ENCODE data around the gene FAM98A.

DNA sequence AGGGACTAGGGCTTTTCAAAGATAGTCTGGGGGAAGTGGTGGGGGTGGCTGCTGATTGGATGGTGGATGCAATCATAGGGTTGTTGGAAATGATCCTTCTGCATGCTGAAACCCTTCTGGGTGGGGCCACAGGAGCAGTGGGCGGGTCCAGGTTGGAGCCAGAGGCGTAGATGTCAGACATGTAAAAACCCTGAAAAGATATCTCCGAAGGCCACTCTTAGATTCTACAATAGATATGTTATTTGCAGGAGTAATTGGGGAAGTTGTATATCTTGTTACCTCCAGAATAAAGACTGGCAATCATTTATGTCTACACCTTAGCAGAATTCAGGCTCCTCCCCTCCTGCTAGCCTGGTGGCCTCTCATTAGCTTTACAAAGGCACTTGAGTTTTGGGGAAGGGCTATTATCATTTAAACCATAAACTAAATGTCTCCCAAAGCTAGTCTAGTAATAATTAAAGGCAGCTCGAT, 8.2 kb upstream of the FAM98A start:
- TF ChIP-seq, protein P1, sequence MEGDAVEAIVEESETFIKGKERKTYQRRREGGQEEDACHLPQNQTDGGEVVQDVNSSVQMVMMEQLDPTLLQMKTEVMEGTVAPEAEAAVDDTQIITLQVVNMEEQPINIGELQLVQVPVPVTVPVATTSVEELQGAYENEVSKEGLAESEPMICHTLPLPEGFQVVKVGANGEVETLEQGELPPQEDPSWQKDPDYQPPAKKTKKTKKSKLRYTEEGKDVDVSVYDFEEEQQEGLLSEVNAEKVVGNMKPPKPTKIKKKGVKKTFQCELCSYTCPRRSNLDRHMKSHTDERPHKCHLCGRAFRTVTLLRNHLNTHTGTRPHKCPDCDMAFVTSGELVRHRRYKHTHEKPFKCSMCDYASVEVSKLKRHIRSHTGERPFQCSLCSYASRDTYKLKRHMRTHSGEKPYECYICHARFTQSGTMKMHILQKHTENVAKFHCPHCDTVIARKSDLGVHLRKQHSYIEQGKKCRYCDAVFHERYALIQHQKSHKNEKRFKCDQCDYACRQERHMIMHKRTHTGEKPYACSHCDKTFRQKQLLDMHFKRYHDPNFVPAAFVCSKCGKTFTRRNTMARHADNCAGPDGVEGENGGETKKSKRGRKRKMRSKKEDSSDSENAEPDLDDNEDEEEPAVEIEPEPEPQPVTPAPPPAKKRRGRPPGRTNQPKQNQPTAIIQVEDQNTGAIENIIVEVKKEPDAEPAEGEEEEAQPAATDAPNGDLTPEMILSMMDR (IDR thresholded peaks at IDR 0.05) = no peak
- TF ChIP-seq ETV6 (CRISPR knock-in tag; IDR thresholded peaks at IDR 0.05) (no peak), ELF4 (CRISPR knock-in tag; IDR thresholded peaks at IDR 0.05; ENCODE audit: low read depth) (no peak), KAT7 (CRISPR knock-in tag; IDR thresholded peaks at IDR 0.05; ENCODE audit: borderline replicate concordance) (no peak), FOXK1 (CRISPR knock-in tag; IDR thresholded peaks at IDR 0.05) (no peak), ZBTB21 (CRISPR knock-in tag; IDR thresholded peaks at IDR 0.05; ENCODE audit: borderline replicate concordance) (no peak)
- TF ChIP-seq, protein P2, sequence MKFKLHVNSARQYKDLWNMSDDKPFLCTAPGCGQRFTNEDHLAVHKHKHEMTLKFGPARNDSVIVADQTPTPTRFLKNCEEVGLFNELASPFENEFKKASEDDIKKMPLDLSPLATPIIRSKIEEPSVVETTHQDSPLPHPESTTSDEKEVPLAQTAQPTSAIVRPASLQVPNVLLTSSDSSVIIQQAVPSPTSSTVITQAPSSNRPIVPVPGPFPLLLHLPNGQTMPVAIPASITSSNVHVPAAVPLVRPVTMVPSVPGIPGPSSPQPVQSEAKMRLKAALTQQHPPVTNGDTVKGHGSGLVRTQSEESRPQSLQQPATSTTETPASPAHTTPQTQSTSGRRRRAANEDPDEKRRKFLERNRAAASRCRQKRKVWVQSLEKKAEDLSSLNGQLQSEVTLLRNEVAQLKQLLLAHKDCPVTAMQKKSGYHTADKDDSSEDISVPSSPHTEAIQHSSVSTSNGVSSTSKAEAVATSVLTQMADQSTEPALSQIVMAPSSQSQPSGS (CRISPR knock-in tag; IDR thresholded peaks at IDR 0.05; ENCODE audit: borderline replicate concordance, low read depth) = no peak

All from WTC11 (cell line).